GM12878 (cell line): ENCODE data around the gene SERTAD1. TPM values are rescaled to one million over a fixed set of nuclear protein-coding genes. Genes with fewer than 3 reads are reported as not detected.

Source experiments
- ATAC-seq: fragments of 200-7000 bp; cut with Tn5 transposase; 3 replicates; pipeline ENCODE4 v1.9.1; 2020; ENCODE audit warnings: mild to moderate bottlenecking, moderate library complexity
- BruUV-seq: library from RNA; stranded (reverse); fragments of 400-500 nt; replicated peaks from 2 replicates; lab custom pipeline; 2021; lab: Mats Ljungman, UMichigan
- CTCF ChIA-PET: fragments of 300-600 bp; sonication (Branson Sonifier 250); formaldehyde crosslinking; extraction: SDS; loops from one replicate; lab custom pipeline; 2021; ENCODE audit warnings: inconsistent platforms; lab: Yijun Ruan, JAX
- POLR2A ChIA-PET: fragments of 350-600 bp; formaldehyde crosslinking; extraction: SDS; loops from one replicate; lab custom pipeline; 2021; ENCODE audit warnings: inconsistent platforms; lab: Charles Lee
- RAD21 ChIA-PET: fragments of 300-600 bp; sonication (Branson Sonifier 250); formaldehyde crosslinking; loops from one replicate; lab custom pipeline; 2023; ENCODE audit warnings: antibody characterized with exemption; ENCODE audit not compliant: unreplicated experiment; lab: Charles Lee
- SMC1A ChIA-PET: fragments of 300-600 bp; sonication (Branson Sonifier 250); formaldehyde crosslinking; loops from one replicate; lab custom pipeline; 2023; ENCODE audit not compliant: unreplicated experiment, uncharacterized antibody; lab: Charles Lee
- DNase-seq: peaks from one replicate; pipeline ENCODE4 v3.0.0-alpha.2; 2011; ENCODE audit warnings: low read depth, low spot score
- FAIRE-seq: peaks from 3 replicates; lab custom pipeline; 2011; peaks lifted over from hg19 to GRCh38; lab: Jason Lieb, UNC
- H2AFZ ChIP-seq: 2 replicates; pipeline ENCODE4 v1.6.0; 2011; ENCODE audit warnings: low read depth, low read length, control low read depth; ENCODE audit not compliant: control insufficient read depth
- H3K27ac ChIP-seq: 2 replicates; pipeline ENCODE4 v1.5.1; 2011; ENCODE audit warnings: control low read depth; ENCODE audit not compliant: control insufficient read depth, insufficient read depth
- H3K27me3 ChIP-seq, 2 experiments: replicated peaks in 1 of 2; 2 replicates each; pipeline versions ENCODE4 v1.6.0 to v1.6.1; 2011; ENCODE audit warnings: low read length in 1 of 2; ENCODE audit not compliant: control insufficient read depth in 2 of 2, insufficient read depth in 2 of 2
- H3K36me3 ChIP-seq, 2 experiments: 2 replicates each; pipeline ENCODE4 v1.5.1; 2011; ENCODE audit warnings: low read length in 1 of 2; ENCODE audit not compliant: control insufficient read depth in 2 of 2, insufficient read depth in 2 of 2
- H3K4me1 ChIP-seq: 2 replicates; pipeline ENCODE4 v1.6.1; 2011; ENCODE audit warnings: mild to moderate bottlenecking, low read length, moderate library complexity, mixed read lengths; ENCODE audit not compliant: control insufficient read depth, insufficient read depth
- H3K4me2 ChIP-seq: 2 replicates; pipeline ENCODE4 v1.6.0; 2011; ENCODE audit warnings: control low read depth; ENCODE audit not compliant: control insufficient read depth, insufficient read depth
- H3K4me3 ChIP-seq: fragments of 200-600 bp; sonication (generic); 2 replicates; pipeline ENCODE4 v1.5.1; 2016
- H3K79me2 ChIP-seq: 2 replicates; pipeline ENCODE4 v1.6.0; 2011; ENCODE audit warnings: low read length; ENCODE audit not compliant: control insufficient read depth, insufficient read depth
- H3K9ac ChIP-seq: 2 replicates; pipeline ENCODE4 v1.8.0; 2011; ENCODE audit warnings: low read length, control low read depth, mixed read lengths; ENCODE audit not compliant: control insufficient read depth, insufficient read depth
- H3K9me3 ChIP-seq: replicated peaks from 3 replicates; pipeline ENCODE4 v1.5.1; 2011; ENCODE audit warnings: mild to moderate bottlenecking, low read length; ENCODE audit not compliant: control insufficient read depth, insufficient read depth
- H4K20me1 ChIP-seq: 2 replicates; pipeline ENCODE4 v1.6.0; 2011; ENCODE audit not compliant: control insufficient read depth, insufficient read depth
- BCLAF1 ChIP-seq: fragments of 450-650 bp; IDR thresholded peaks from 2 replicates; pipeline ENCODE4 v1.6.1; 2017; ENCODE audit warnings: antibody characterized with exemption, mild to moderate bottlenecking, moderate library complexity
- EZH2 ChIP-seq: IDR thresholded peaks from 2 replicates; pipeline ENCODE4 v1.6.1; 2012; ENCODE audit warnings: low read depth, mild to moderate bottlenecking, control low read depth, inconsistent platforms, low read length, borderline replicate concordance; ENCODE audit not compliant: control insufficient read depth
- FOXM1 ChIP-seq: IDR thresholded peaks from 2 replicates; pipeline ENCODE4 v1.6.1; 2012; ENCODE audit warnings: low read depth, mild to moderate bottlenecking, inconsistent platforms, low read length, moderate library complexity
- GABPA ChIP-seq: IDR thresholded peaks from 2 replicates; pipeline ENCODE4 v1.6.1; 2014; ENCODE audit warnings: antibody characterized with exemption, low read depth, mild to moderate bottlenecking, inconsistent platforms
- HDAC6 ChIP-seq: fragments of 200-600 bp; sonication (generic); IDR thresholded peaks from one replicate; pipeline ENCODE4 v1.8.0; 2017; ENCODE audit warnings: antibody characterized with exemption; ENCODE audit not compliant: unreplicated experiment
- IRF4 ChIP-seq: IDR thresholded peaks from 2 replicates; pipeline ENCODE4 v1.6.1; 2011; ENCODE audit warnings: low read depth, low read length
- KDM1A ChIP-seq: fragments of 200-600 bp; sonication (generic); IDR thresholded peaks from 2 replicates; pipeline ENCODE4 v1.6.1; 2016; ENCODE audit warnings: borderline replicate concordance
- MTA3 ChIP-seq: IDR thresholded peaks from 2 replicates; pipeline ENCODE4 v1.6.1; 2012; ENCODE audit warnings: low read length, inconsistent platforms, borderline replicate concordance
- NFXL1 ChIP-seq: fragments of 450-650 bp; IDR thresholded peaks from 2 replicates; pipeline ENCODE4 v1.6.1; 2017; ENCODE audit warnings: antibody characterized with exemption, mild to moderate bottlenecking, borderline replicate concordance
- PKNOX1 ChIP-seq: fragments of 450-650 bp; IDR thresholded peaks from 2 replicates; pipeline ENCODE4 v1.6.1; 2016; ENCODE audit warnings: mild to moderate bottlenecking
- POLR2AphosphoS5 ChIP-seq: IDR thresholded peaks from 2 replicates; pipeline ENCODE4 v1.6.1; 2011; ENCODE audit warnings: mild to moderate bottlenecking, low read length, inconsistent platforms
- SPI1 ChIP-seq: IDR thresholded peaks from 2 replicates; pipeline ENCODE4 v1.6.1; 2011; ENCODE audit warnings: low read depth, mild to moderate bottlenecking, low read length, moderate library complexity, borderline replicate concordance; ENCODE audit not compliant: insufficient read depth
- ZNF274 ChIP-seq: IDR thresholded peaks from one replicate; pipeline ENCODE4 v1.8.0; 2011; ENCODE audit not compliant: insufficient read length, insufficient read depth
- ZZZ3 ChIP-seq: IDR thresholded peaks from 2 replicates; pipeline ENCODE4 v1.6.1; 2011; ENCODE audit warnings: low read depth; ENCODE audit not compliant: control insufficient read depth, insufficient read length
- WGBS: methylation state at CpG from one replicate; pipeline ENCODE4 v1.1.6; 2016; ENCODE audit warnings: low lambda C conversion rate; ENCODE audit not compliant: insufficient replicate concordance, insufficient coverage; ENCODE audit errors: missing lambda C conversion rate; 5-methylcytosine and 5-hydroxymethylcytosine counted together
- in situ Hi-C: fragments of 300-500 bp; cut with MboI; formaldehyde crosslinking; loops from 9 replicates; pipeline ENCODE4 v1.14.3; 2018; ENCODE audit warnings: mixed read lengths
- intact Hi-C: fragments of 100-400 bp; cut with micrococcal nuclease; formaldehyde crosslinking; loops from one replicate; pipeline ENCODE4 v1.14.2; 2022; ENCODE audit not compliant: unreplicated experiment
- polyA plus RNA-seq, 11 experiments: library from polyadenylated mRNA; depleted of rRNA in 4 of 11; unstranded in 6 of 11; stranded (reverse) in 5 of 11; fragments of >200 nt; fragmentation: Nextera tagmentation in 4 of 11; fragmentation: Illumina TruSeq in 1 of 11; extraction: Ambion mirVana in 4 of 11; extraction: Trizol in 1 of 11; gene quantifications; 1 replicate in 1 of 11; 2 replicates in 10 of 11; pipeline versions ENCODE4 v1.2.1 to v1.2.3, GENCODE V29; 2011 to 2016; ENCODE audit warnings: inconsistent platforms in 2 of 11, missing spikeins in 2 of 11, low read depth in 1 of 11
- total RNA-seq, 4 experiments: library from RNA; depleted of rRNA in 3 of 4; stranded (reverse); fragments of >200 nt in 3 of 4; fragmentation: Illumina TruSeq in 1 of 4; extraction: Trizol in 1 of 4; gene quantifications; 2 replicates each; pipeline versions ENCODE4 v1.2.1 to v1.2.3, GENCODE V29; 2013 to 2021
- TF ChIP-seq, protein P1 (sequence below): IDR thresholded peaks from 2 replicates; pipeline ENCODE4 v1.6.1; 2011; ENCODE audit warnings: mild to moderate bottlenecking, low read depth, low read length, moderate library complexity; ENCODE audit not compliant: insufficient replicate concordance
- TF ChIP-seq, protein P2 (sequence below): fragments of 450-650 bp; IDR thresholded peaks from 2 replicates; pipeline ENCODE4 v1.6.1; 2017; ENCODE audit warnings: mild to moderate bottlenecking, low read depth, inconsistent platforms; ENCODE audit not compliant: poor library complexity, severe bottlenecking

The SERTAD1 gene
- total and polyA plus RNA-seq, 10 of the 15 experiments (the other 5 are each of a cell fraction or from before 2014, with no cell fraction given), result 0.23 to 14.2 (median 8.0) TPM

DNA sequence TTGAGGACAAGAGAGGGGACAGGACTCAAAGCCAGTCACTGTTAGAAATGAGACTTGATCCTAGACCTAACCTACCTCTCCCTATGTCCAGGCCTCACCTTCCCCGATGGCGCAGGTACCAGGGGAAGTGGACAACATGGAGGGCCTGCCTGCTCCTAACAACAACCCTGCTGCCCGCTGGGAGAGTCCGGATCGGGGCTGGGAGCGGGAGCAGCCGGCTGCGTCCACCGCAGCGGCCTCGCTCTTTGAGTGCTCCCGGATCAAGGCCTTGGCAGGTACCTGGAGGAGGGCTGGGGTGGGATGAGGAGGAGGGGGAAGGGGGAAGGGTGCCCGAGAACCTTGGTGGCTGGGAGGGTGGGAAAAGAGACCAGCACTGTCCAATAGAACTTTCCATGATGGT, 46.7 kb upstream of the SERTAD1 start (continued):
- TF ChIP-seq, protein P1, sequence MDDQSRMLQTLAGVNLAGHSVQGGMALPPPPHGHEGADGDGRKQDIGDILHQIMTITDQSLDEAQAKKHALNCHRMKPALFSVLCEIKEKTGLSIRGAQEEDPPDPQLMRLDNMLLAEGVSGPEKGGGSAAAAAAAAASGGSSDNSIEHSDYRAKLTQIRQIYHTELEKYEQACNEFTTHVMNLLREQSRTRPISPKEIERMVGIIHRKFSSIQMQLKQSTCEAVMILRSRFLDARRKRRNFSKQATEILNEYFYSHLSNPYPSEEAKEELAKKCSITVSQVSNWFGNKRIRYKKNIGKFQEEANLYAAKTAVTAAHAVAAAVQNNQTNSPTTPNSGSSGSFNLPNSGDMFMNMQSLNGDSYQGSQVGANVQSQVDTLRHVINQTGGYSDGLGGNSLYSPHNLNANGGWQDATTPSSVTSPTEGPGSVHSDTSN, result no peak
- TF ChIP-seq PKNOX1 (no peak), HDAC6 (no peak), IRF4 (no peak), MTA3 (no peak)

- intact Hi-C loops, result no loop called here
- ChIA-PET POLR2A (interaction anchor here (0.6 kb wide), 1 partner anchor 137 kb away, joined by 8 read pairs; no protein-coding TSS in a partner anchor), SMC1A (no interaction called here), CTCF (no interaction called here), RAD21 (interaction anchor here (0.6 kb wide), 1 partner anchor 163 kb away, joined by 3 read pairs; no protein-coding TSS in a partner anchor)
- FAIRE-seq (no peak), DNase-seq (no peak), ATAC-seq (no peak)
- Histone ChIP-seq H3K36me3 (no peaks in the 10 kb centered on the region), H3K9me3 (no peaks in the 10 kb centered on the region), H3K4me2 (no peak overlapping the region), H3K79me2 (no peaks in the 10 kb centered on the region), H3K27me3 (peaks cover 0 to 2% of the 10 kb centered on the region in 2 experiments; a peak in 3 of 4 replicates), H4K20me1 (no peaks in the 10 kb centered on the region), H3K9ac (no peak overlapping the region), H3K4me3 (no peak overlapping the region), H3K4me1 (peaks cover 7% of the 10 kb centered on the region), H3K27ac (no peak overlapping the region), H2AFZ (no peak overlapping the region)
- in situ Hi-C loops, result no loop called here
- no TSS peak for BruUV-seq
- 86% methylated on average over 3 of the region's 3 CpGs for WGBS
- TF ChIP-seq GABPA, result no peak
- TF ChIP-seq, protein P2, sequence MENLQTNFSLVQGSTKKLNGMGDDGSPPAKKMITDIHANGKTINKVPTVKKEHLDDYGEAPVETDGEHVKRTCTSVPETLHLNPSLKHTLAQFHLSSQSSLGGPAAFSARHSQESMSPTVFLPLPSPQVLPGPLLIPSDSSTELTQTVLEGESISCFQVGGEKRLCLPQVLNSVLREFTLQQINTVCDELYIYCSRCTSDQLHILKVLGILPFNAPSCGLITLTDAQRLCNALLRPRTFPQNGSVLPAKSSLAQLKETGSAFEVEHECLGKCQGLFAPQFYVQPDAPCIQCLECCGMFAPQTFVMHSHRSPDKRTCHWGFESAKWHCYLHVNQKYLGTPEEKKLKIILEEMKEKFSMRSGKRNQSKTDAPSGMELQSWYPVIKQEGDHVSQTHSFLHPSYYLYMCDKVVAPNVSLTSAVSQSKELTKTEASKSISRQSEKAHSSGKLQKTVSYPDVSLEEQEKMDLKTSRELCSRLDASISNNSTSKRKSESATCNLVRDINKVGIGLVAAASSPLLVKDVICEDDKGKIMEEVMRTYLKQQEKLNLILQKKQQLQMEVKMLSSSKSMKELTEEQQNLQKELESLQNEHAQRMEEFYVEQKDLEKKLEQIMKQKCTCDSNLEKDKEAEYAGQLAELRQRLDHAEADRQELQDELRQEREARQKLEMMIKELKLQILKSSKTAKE, result no peak
- TF ChIP-seq BCLAF1, result no peak
- TF ChIP-seq FOXM1, result no peak
- TF ChIP-seq EZH2, result no peak
- TF ChIP-seq POLR2AphosphoS5, result no peak
- TF ChIP-seq NFXL1, result no peak
- TF ChIP-seq SPI1, result no peak
- TF ChIP-seq KDM1A, result no peak
- TF ChIP-seq ZNF274, result no peak
- no peak for TF ChIP-seq ZZZ3
These were observed 45.3 kb upstream of the SERTAD1 start for GRCh38 chr19:40471111-40471510.
